GDM1 (cell line): ENCODE measurements around the gene ABCD2.
"Not testable (repeated sequence)": the region's sequence is repeated elsewhere in the genome, so short reads cannot be mapped to it uniquely, and the experiment has no call there.

Experiments
- DNase-seq: peaks from one replicate; lab custom pipeline; 2025; lab: John Stamatoyannopoulos, UW

ABCD2 gene

GRCh38 chr12:39532448-39532847 is 87.2 kb downstream of the ABCD2 start:
- no peak for DNase-seq

GRCh38 chr12:39526974-39527373 is 92.6 kb downstream of the ABCD2 start:
- DNase-seq, result no peak

GRCh38 chr12:39522167-39522566 is 97.4 kb downstream of the ABCD2 start:
- not testable (repeated sequence) for DNase-seq

GRCh38 chr12:39510001-39510400 is 109.6 kb downstream of the ABCD2 start:
- DNase-seq, result no peak

GRCh38 chr12:39505554-39505953 is 114.0 kb downstream of the ABCD2 start:
- DNase-seq, result no peak

GRCh38 chr12:39505023-39505422 is 114.6 kb downstream of the ABCD2 start:
- no peak for DNase-seq

GRCh38 chr12:39503439-39503838 is 116.2 kb downstream of the ABCD2 start:
- DNase-seq, result no peak

- DNase-seq, result no peak
Measured at GRCh38 chr12:39502726-39503125, 116.9 kb downstream of the ABCD2 start.
